K562 (cell line): Measurements from ENCODE around the gene TP53BP1. TPM values are rescaled to one million over a fixed set of nuclear protein-coding genes. Genes with fewer than 3 reads are reported as not detected.

ENCODE experiments used
- CBX1 ChIP-seq: sonication (generic); IDR thresholded peaks from 2 replicates; pipeline ENCODE4 v1.6.1; 2016; ENCODE audit warnings: antibody characterized with exemption, low read depth, mild to moderate bottlenecking
- CHAMP1 ChIP-seq: fragments of 450-650 bp; IDR thresholded peaks from 2 replicates; pipeline ENCODE4 v1.6.1; 2016; ENCODE audit warnings: mild to moderate bottlenecking
- CHD7 ChIP-seq: fragments of 200-600 bp; sonication (generic); IDR thresholded peaks from one replicate; pipeline ENCODE4 v1.6.1; 2012; ENCODE audit warnings: mild to moderate bottlenecking, low read depth, low read length, inconsistent platforms
- HEY1 ChIP-seq: fragments of 250-450 bp; sonication (Bioruptor Pico); IDR thresholded peaks from 2 replicates; pipeline ENCODE4 v1.5.0; 2020; ENCODE audit warnings: mild to moderate bottlenecking, moderate library complexity, borderline replicate concordance
- MTA3 ChIP-seq: fragments of 450-650 bp; formaldehyde crosslinking; IDR thresholded peaks from 2 replicates; pipeline ENCODE4 v1.6.1; 2017; ENCODE audit warnings: mild to moderate bottlenecking, borderline replicate concordance
- PKNOX1 ChIP-seq: fragments of 450-650 bp; IDR thresholded peaks from 2 replicates; pipeline ENCODE4 v1.6.1; 2016
- SNIP1 ChIP-seq: fragments of 450-650 bp; IDR thresholded peaks from 2 replicates; pipeline ENCODE4 v1.7.1; 2017; ENCODE audit warnings: low read depth, mild to moderate bottlenecking
- THRB ChIP-seq: fragments of 450-650 bp; formaldehyde crosslinking; conservative IDR thresholded peaks from 2 replicates; pipeline ENCODE4 v1.4.0; 2022; ENCODE audit warnings: mild to moderate bottlenecking, missing genetic modification characterization
- ZNF174 ChIP-seq: fragments of 250-450 bp; sonication (Bioruptor Pico); IDR thresholded peaks from 2 replicates; pipeline ENCODE4 v1.4.0; 2020; ENCODE audit warnings: mild to moderate bottlenecking
- ZNF766 ChIP-seq: fragments of 200-800 bp; sonication (Bioruptor generic); conservative IDR thresholded peaks from 2 replicates; pipeline ENCODE4 v1.6.1; 2016; ENCODE audit warnings: missing genetic modification characterization, missing compliant biosample characterization
- polyA plus RNA-seq, 8 experiments: library from polyadenylated mRNA; depleted of rRNA in 4 of 8; stranded (reverse) in 5 of 8; unstranded in 3 of 8; fragments of >200 nt; fragmentation: Nextera tagmentation in 2 of 8; fragmentation: Illumina TruSeq in 1 of 8; extraction: Ambion mirVana in 2 of 8; extraction: Trizol in 1 of 8; gene quantifications; 2 replicates each; pipeline versions ENCODE4 v1.2.1 to v1.2.3, GENCODE V29; 2011 to 2014; ENCODE audit warnings: inconsistent platforms in 1 of 8, missing spikeins in 1 of 8
- total RNA-seq, 7 experiments: library from RNA; depleted of rRNA in 6 of 7; stranded (reverse); fragments of >200 nt in 6 of 7; fragmentation: Illumina TruSeq in 2 of 7; extraction: Trizol in 2 of 7; gene quantifications; 2 replicates each; pipeline versions ENCODE4 v1.2.1 to v1.2.3, GENCODE V29; 2011 to 2021; ENCODE audit warnings: low replicate concordance in 1 of 7

TP53BP1 gene
- total and polyA plus RNA-seq, 9 of the 15 experiments (the other 6 are each of a cell fraction or from before 2014, with no cell fraction given) = 5.7 to 63.3 (median 30.9) TPM

GRCh38 chr15:43469867-43470266 lies 23.1 kb downstream of the TP53BP1 start (continued):
- no peak for TF ChIP-seq CHD7
- no peak for TF ChIP-seq CHAMP1
- TF ChIP-seq CBX1 = no peak
- TF ChIP-seq MTA3 = no peak
- TF ChIP-seq HEY1 = no peak
- no peak for TF ChIP-seq THRB (CRISPR knock-in tag)
- no peak for TF ChIP-seq ZNF174
- no peak for TF ChIP-seq SNIP1
- TF ChIP-seq PKNOX1 = no peak
- 0 out of 2 replicates have a peak, but pooled peaks have one; percentile 46 for TF ChIP-seq ZNF766
